HCT116 (cell line): ENCODE data around the gene SLC35A1. TPM values are rescaled to one million over a fixed set of nuclear protein-coding genes. Genes with fewer than 3 reads are reported as not detected.

Experiments
- ATAC-seq: fragments of 200-7000 bp; cut with Tn5 transposase; 2 replicates; pipeline ENCODE4 v1.9.1; 2020; ENCODE audit warnings: mild to moderate bottlenecking, moderate library complexity
- BruUV-seq: library from RNA; stranded (reverse); fragments of 400-500 nt; replicated peaks from 2 replicates; lab custom pipeline; 2021; lab: Mats Ljungman, UMichigan
- CTCF ChIA-PET: fragments of 300-600 bp; sonication (Branson Sonifier 250); formaldehyde crosslinking; loops from one replicate; lab custom pipeline; 2021; ENCODE audit warnings: antibody characterized with exemption; lab: Charles Lee
- POLR2A ChIA-PET: fragments of 300-600, 350-600 bp; sonication (Branson Sonifier 250); formaldehyde crosslinking; loops from one replicate; lab custom pipeline; 2021; ENCODE audit warnings: antibody characterized with exemption; lab: Charles Lee
- RAD21 ChIA-PET, 2 experiments: fragments of 300-600 bp; sonication (Branson Sonifier 250); formaldehyde crosslinking; loops; one replicate each; lab custom pipeline; 2023; ENCODE audit warnings: low total read pairs in 2 of 2; ENCODE audit not compliant: uncharacterized antibody in 2 of 2, unreplicated experiment in 2 of 2, low non-redundant PET in 1 of 2; lab: Charles Lee
- DNase-seq: peaks from one replicate; pipeline ENCODE4 v3.0.0-alpha.2; 2010; ENCODE audit warnings: low read depth, low spot score
- H2AFZ ChIP-seq: fragments of 200-600 bp; shearing (Covaris generic), sonication (generic); 2 replicates; pipeline ENCODE4 v1.6.1; 2017; ENCODE audit warnings: low read depth, mixed run types, mixed read lengths, antibody characterized with exemption, low read length; ENCODE audit not compliant: poor library complexity, severe bottlenecking
- H3K27ac ChIP-seq: 2 replicates; pipeline ENCODE4 v1.5.1; 2012; ENCODE audit warnings: low read depth, low read length
- H3K27me3 ChIP-seq: fragments of 200-600 bp; sonication (generic); 2 replicates; pipeline ENCODE4 v1.6.1; 2016; ENCODE audit warnings: mixed run types, low read length, mixed read lengths; ENCODE audit not compliant: insufficient read depth
- H3K36me3 ChIP-seq, 2 experiments: fragments of 200-500 bp in 1 of 2; fragments of 200-600 bp in 1 of 2; sonication (Bioruptor generic) in 1 of 2; sonication (generic) in 1 of 2; 2 replicates each; pipeline versions ENCODE4 v1.5.1 to v1.6.1; 2014 to 2016; ENCODE audit warnings: low read length in 2 of 2, inconsistent platforms in 1 of 2, mixed read lengths in 1 of 2, mixed run types in 1 of 2; ENCODE audit not compliant: insufficient read depth in 2 of 2, control insufficient read depth in 1 of 2
- H3K4me1 ChIP-seq, 2 experiments: fragments of 200-600 bp in 1 of 2; sonication (generic) in 1 of 2; 2 replicates each; pipeline versions ENCODE4 v1.5.1 to v1.6.1; 2012 to 2017; ENCODE audit warnings: low read length in 2 of 2, inconsistent platforms in 1 of 2, mild to moderate bottlenecking in 1 of 2, mixed read lengths in 1 of 2, mixed run types in 1 of 2, moderate library complexity in 1 of 2; ENCODE audit not compliant: insufficient read depth in 2 of 2, control insufficient read depth in 1 of 2
- H3K4me2 ChIP-seq: fragments of 200-600 bp; sonication (generic); 2 replicates; pipeline ENCODE4 v1.6.1; 2017; ENCODE audit warnings: mixed run types, low read length, mixed read lengths
- H3K4me3 ChIP-seq, 2 experiments: fragments of 200-600 bp in 1 of 2; sonication (generic) in 1 of 2; replicated peaks in 1 of 2; 2 replicates each; pipeline ENCODE4 v1.5.1; 2011 to 2016; ENCODE audit warnings: low read length in 2 of 2, control low read depth in 1 of 2, low read depth in 1 of 2, mild to moderate bottlenecking in 1 of 2, mixed read lengths in 1 of 2, mixed run types in 1 of 2
- H3K79me2 ChIP-seq: fragments of 200-600 bp; sonication (generic); 2 replicates; pipeline ENCODE4 v1.6.1; 2017; ENCODE audit warnings: mild to moderate bottlenecking, mixed run types, low read length, moderate library complexity, mixed read lengths; ENCODE audit not compliant: insufficient read depth
- H3K9ac ChIP-seq: fragments of 200-600 bp; sonication (generic); 2 replicates; pipeline ENCODE4 v1.6.1; 2016; ENCODE audit warnings: low read length, mixed read lengths
- H3K9me2 ChIP-seq: fragments of 200-600 bp; sonication (generic), shearing (Covaris generic); 2 replicates; pipeline ENCODE4 v1.6.1; 2017; ENCODE audit warnings: mixed run types, mild to moderate bottlenecking, moderate library complexity; ENCODE audit not compliant: insufficient read depth
- H3K9me3 ChIP-seq, 2 experiments: fragments of 200-500 bp in 1 of 2; fragments of 200-600 bp in 1 of 2; sonication (Bioruptor generic) in 1 of 2; sonication (generic) in 1 of 2; 2 replicates each; pipeline ENCODE4 v1.6.1; 2014 to 2017; ENCODE audit warnings: low read length in 2 of 2, mixed read lengths in 2 of 2, inconsistent platforms in 1 of 2, low read depth in 1 of 2, mild to moderate bottlenecking in 1 of 2, mixed run types in 1 of 2, moderate library complexity in 1 of 2; ENCODE audit not compliant: control insufficient read depth in 1 of 2, insufficient read depth in 1 of 2
- H4K20me1 ChIP-seq: fragments of 200-600 bp; sonication (generic), shearing (Covaris generic); 2 replicates; pipeline ENCODE4 v1.6.1; 2017; ENCODE audit warnings: mixed run types, mild to moderate bottlenecking, moderate library complexity; ENCODE audit not compliant: insufficient read depth
- CBX3 ChIP-seq: IDR thresholded peaks from 2 replicates; pipeline ENCODE4 v1.6.1; 2012; ENCODE audit warnings: low read depth
- CEBPB ChIP-seq: IDR thresholded peaks from 2 replicates; pipeline ENCODE4 v1.6.1; 2012; ENCODE audit warnings: low read depth
- CTCF ChIP-seq, 3 experiments: fragments of 200-600 bp in 1 of 3; sonication (generic) in 1 of 3; IDR thresholded peaks in 2 of 3; conservative IDR thresholded peaks in 1 of 3; 2 replicates each; pipeline ENCODE4 v1.5.1; 2012 to 2017; ENCODE audit warnings: low read depth in 2 of 3, low read length in 2 of 3, antibody characterized with exemption in 1 of 3, borderline replicate concordance in 1 of 3, control low read depth in 1 of 3, mild to moderate bottlenecking in 1 of 3, mixed read lengths in 1 of 3, mixed run types in 1 of 3, moderate library complexity in 1 of 3; ENCODE audit not compliant: insufficient read depth in 1 of 3
- ELF1 ChIP-seq: IDR thresholded peaks from 2 replicates; pipeline ENCODE4 v1.6.1; 2012; ENCODE audit warnings: low read depth, borderline replicate concordance
- EZH2 ChIP-seq: fragments of 200-600 bp; sonication (generic); IDR thresholded peaks from 2 replicates; pipeline ENCODE4 v1.6.1; 2017; ENCODE audit warnings: antibody characterized with exemption, mixed run types
- EZH2phosphoT487 ChIP-seq: fragments of 200-600 bp; IDR thresholded peaks from 2 replicates; pipeline ENCODE4 v1.6.1; 2018; ENCODE audit warnings: antibody characterized with exemption, borderline replicate concordance
- FOSL1 ChIP-seq: IDR thresholded peaks from 2 replicates; pipeline ENCODE4 v1.6.1; 2012; ENCODE audit warnings: low read depth
- JUND ChIP-seq: IDR thresholded peaks from 2 replicates; pipeline ENCODE4 v1.6.1; 2012
- MAX ChIP-seq: IDR thresholded peaks from 2 replicates; pipeline ENCODE4 v1.6.1; 2012
- POLR2A ChIP-seq: IDR thresholded peaks from 2 replicates; pipeline ENCODE4 v1.7.0; 2011; ENCODE audit warnings: borderline replicate concordance; ENCODE audit not compliant: insufficient read depth, insufficient read length; ENCODE audit errors: extremely low read depth
- RAD21 ChIP-seq: IDR thresholded peaks from 2 replicates; pipeline ENCODE4 v1.6.1; 2012; ENCODE audit warnings: low read depth, mild to moderate bottlenecking
- REST ChIP-seq: IDR thresholded peaks from 2 replicates; pipeline ENCODE4 v1.6.1; 2012; ENCODE audit warnings: low read depth
- SP1 ChIP-seq: IDR thresholded peaks from 2 replicates; pipeline ENCODE4 v1.6.1; 2012; ENCODE audit warnings: low read depth
- TCF7L2 ChIP-seq: IDR thresholded peaks from 2 replicates; pipeline ENCODE4 v1.7.0; 2011; ENCODE audit warnings: borderline replicate concordance, inconsistent platforms; ENCODE audit not compliant: insufficient read depth, insufficient read length; ENCODE audit errors: extremely low read depth
- ZFX ChIP-seq: fragments of 450-650 bp; IDR thresholded peaks from 2 replicates; pipeline ENCODE4 v1.6.1; 2017
- ZNF274 ChIP-seq: fragments of 200-500 bp; sonication (Bioruptor generic); IDR thresholded peaks from 2 replicates; pipeline ENCODE4 v1.6.1; 2014; ENCODE audit warnings: mild to moderate bottlenecking, low read depth, low read length, inconsistent platforms
- intact Hi-C: fragments of 100-400 bp; cut with micrococcal nuclease; formaldehyde crosslinking; loops from 2 replicates; pipeline ENCODE4 v1.10.0; 2022
- total RNA-seq: library from RNA; stranded (reverse); gene quantifications from one replicate; pipeline ENCODE4 v1.2.1, GENCODE V29; 2021; ENCODE audit not compliant: unreplicated experiment
- TF ChIP-seq, protein P1 (sequence below): IDR thresholded peaks from 2 replicates; pipeline ENCODE4 v1.6.1; 2012

Gene SLC35A1
- total RNA-seq, 1 experiment from 2014 or later, result 29.1 TPM

GRCh38 chr6:87544474-87544735 lies 71.6 kb downstream of the SLC35A1 start:
- Histone ChIP-seq H3K4me2 (no peak overlapping the region), H3K4me3 (no peak overlapping the region), H2AFZ (no peak overlapping the region), H4K20me1 (no peaks in the 10 kb centered on the region), H3K36me3 (peaks cover 3 to 22% of the 10 kb centered on the region in 2 experiments; a peak in 2 of 4 replicates), H3K9me3 (peaks cover 0 to 2% of the 10 kb centered on the region in 2 experiments; a peak in 1 of 4 replicates), H3K27me3 (no peaks in the 10 kb centered on the region), H3K4me1 (no peaks in the 10 kb centered on the region), H3K79me2 (no peaks in the 10 kb centered on the region), H3K27ac (no peak overlapping the region), H3K9me2 (no peaks in the 10 kb centered on the region), H3K9ac (no peak overlapping the region)
- DNase-seq (no peak), ATAC-seq (no peak)
- ChIA-PET POLR2A (no interaction called here), RAD21 (no interaction called here), CTCF (no interaction called here)
- TF ChIP-seq POLR2A (no peak), SP1 (no peak), TCF7L2 (no peak), CTCF (IDR thresholded peaks at IDR 0.05 in 2 of 3, conservative IDR thresholded peaks at IDR 0.05 in 1 of 3; ENCODE audit: borderline replicate concordance in 1 of 3, insufficient read depth in 1 of 3, low read depth in 2 of 3, low read length in 2 of 3) (no peak)
- intact Hi-C loops, result no loop called here
- no TSS peak for BruUV-seq

DNA sequence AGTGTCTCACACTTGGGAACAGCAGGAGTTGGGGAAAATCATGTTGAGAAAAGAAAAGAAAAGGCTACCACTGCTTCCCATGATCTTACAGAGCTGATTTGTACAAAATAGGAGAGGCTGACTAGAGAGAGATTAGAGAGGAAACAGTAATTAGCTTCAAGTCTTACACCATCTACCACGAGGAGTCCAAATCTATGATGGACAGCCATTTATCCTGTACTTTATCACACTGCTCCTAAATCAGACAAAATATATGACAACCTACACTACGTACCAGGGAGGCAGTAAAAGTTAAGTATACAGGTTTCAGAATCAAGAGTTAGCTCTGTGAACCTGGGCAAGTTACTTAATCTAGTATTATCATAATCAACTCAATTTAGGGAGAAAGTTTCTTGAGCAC lies 79.0 kb downstream of the SLC35A1 start:
- Histone ChIP-seq H3K4me3 (no peak overlapping the region), H3K9me3 (no peaks in the 10 kb centered on the region), H3K79me2 (no peaks in the 10 kb centered on the region), H3K27me3 (no peaks in the 10 kb centered on the region), H4K20me1 (no peaks in the 10 kb centered on the region; the same call in 1 of the 2 replicates), H3K4me2 (no peak overlapping the region), H3K9me2 (no peaks in the 10 kb centered on the region), H3K27ac (no peak overlapping the region), H3K4me1 (no peaks in the 10 kb centered on the region), H3K9ac (no peak overlapping the region), H3K36me3 (peaks cover 0 to 10% of the 10 kb centered on the region in 2 experiments; a peak in 1 of 4 replicates), H2AFZ (no peak overlapping the region)
- ChIA-PET POLR2A (no interaction called here), CTCF (no interaction called here), RAD21 (no interaction called here)
- no peak for DNase-seq
- BruUV-seq, result no TSS peak
- intact Hi-C loops, result no loop called here
- no peak for ATAC-seq
- TF ChIP-seq FOSL1 (no peak), EZH2 (no peak), ELF1 (no peak), MAX (no peak), REST (no peak), JUND (no peak), SP1 (no peak), ZNF274 (no peak), EZH2phosphoT487 (no peak), CBX3 (no peak), TCF7L2 (no peak), RAD21 (no peak), CEBPB (no peak), ZFX (no peak)
- TF ChIP-seq, protein P1, sequence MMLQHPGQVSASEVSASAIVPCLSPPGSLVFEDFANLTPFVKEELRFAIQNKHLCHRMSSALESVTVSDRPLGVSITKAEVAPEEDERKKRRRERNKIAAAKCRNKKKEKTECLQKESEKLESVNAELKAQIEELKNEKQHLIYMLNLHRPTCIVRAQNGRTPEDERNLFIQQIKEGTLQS, result no peak
